ENCODE results near the gene DNAJB1.
"Not testable (repeated sequence)": the region's sequence is repeated elsewhere in the genome, so short reads cannot be mapped to it uniquely, and the experiment has no call there.

The DNAJB1 gene

GRCh38 chr19:14553042-14553938 lies 35.1 kb upstream of the DNAJB1 start:
- no peak for DNase-seq (ENCODE audit: low read depth)

DNA sequence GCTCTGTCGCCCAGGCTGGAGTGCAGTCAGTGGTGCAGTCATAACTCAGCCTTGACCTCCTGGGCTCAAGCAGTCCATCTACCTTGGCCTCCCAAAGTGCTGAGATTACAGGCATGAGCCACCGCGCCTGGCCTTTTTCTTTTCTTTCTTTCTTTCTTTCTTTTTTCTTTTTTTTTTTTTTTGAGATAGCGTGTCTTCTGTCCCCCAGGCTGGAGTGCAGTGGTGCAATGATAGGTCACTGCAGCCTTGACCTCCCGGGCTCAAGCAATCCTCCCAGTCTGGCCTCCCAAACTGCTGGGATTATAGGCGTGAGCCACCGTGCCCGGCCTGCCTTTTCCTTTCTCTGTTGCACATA lies 33.8 kb upstream of the DNAJB1 start:
- not testable (repeated sequence) for DNase-seq (ENCODE audit: low read depth)

DNA sequence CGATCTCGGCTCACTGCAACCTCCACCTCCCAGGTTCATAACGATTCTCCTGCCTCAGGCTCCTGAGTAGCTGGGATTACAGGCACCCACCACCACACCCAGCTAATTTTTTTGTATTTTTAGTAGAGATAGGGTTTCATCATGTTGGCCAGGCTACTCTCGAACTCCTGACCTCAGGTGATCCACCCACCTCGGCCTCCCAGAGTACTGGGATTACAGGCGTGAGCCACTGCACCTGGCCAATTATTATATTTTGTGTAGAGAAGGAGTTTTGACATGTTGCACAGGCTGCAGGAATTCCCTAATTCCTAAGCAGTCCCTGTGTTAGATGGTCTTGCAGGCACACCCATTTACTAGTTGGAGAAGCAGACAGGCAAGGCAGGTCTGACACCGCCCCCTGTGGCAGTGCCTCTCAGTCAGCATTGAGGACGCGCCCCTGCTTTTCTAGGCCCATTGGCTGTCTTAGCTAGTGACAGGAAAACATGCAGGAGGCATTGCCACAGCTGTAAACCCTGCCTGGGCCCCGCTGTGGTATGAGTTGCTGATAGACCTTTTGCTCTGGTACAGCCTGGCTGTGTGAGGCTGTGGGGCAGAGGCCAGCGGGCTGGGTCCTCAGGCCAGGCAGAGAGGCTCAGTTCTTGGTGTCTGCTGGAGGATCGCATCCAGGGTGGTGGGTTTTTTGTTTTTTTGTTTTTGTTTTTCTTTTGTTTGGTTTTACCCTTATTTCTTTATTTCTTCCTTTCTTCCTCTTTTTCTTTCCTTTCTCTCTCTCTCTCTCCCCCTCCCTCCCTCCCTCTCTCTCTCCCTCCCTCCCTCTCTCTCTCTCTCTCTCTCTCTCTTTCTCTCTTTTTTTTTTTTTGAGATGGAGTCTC lies 33.2 kb upstream of the DNAJB1 start:
- DNase-seq (ENCODE audit: low read depth), result peak; percentile 44

DNA sequence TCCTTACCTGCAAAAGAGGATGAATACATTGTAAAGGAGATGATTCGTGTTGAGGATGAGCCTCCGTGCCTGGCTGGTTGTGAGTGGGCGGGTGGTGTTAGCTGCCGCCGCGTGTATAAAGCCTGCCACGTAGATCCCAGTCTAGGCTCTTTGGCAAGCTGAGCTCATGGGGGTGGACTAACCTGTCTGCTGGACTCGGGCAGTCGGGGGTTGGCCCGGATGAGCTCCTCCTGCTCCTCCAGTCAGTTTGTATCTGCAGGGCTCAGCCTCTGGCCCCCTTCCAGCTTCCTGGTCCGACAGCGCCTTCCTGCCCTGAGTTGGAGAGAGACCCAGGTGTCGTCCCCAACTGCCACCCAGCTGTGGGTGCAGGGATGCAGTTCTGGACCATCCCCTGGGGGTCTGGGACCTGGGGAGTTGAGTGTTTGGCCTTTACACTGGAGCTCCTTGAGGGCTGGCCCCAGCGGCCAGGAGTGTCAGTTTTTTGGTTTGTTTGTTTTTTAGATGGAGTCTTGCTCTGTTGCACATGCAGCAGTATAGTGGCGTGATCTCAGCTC lies 32.1 kb upstream of the DNAJB1 start:
- DNase-seq (ENCODE audit: low read depth), result no peak

DNA sequence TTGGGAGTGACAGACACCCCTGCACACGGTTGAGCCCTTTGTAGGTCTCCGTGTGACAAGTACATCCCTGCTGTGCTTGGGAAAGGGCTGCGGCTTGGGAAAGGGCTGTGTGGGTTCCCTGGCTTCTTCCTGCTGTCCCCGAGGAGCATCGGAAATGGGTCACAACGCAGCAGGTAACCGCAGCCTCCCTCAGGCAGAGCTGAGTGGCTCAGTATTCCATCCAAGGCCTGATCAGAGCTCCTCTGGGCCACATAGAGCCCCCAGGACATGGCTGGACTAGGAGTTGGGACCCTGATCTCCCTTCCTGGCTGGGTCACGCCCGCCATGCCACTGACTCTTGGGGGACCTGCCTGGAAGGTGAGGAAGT lies 27.5 kb upstream of the DNAJB1 start:
- DNase-seq (ENCODE audit: low read depth), result no peak

DNA sequence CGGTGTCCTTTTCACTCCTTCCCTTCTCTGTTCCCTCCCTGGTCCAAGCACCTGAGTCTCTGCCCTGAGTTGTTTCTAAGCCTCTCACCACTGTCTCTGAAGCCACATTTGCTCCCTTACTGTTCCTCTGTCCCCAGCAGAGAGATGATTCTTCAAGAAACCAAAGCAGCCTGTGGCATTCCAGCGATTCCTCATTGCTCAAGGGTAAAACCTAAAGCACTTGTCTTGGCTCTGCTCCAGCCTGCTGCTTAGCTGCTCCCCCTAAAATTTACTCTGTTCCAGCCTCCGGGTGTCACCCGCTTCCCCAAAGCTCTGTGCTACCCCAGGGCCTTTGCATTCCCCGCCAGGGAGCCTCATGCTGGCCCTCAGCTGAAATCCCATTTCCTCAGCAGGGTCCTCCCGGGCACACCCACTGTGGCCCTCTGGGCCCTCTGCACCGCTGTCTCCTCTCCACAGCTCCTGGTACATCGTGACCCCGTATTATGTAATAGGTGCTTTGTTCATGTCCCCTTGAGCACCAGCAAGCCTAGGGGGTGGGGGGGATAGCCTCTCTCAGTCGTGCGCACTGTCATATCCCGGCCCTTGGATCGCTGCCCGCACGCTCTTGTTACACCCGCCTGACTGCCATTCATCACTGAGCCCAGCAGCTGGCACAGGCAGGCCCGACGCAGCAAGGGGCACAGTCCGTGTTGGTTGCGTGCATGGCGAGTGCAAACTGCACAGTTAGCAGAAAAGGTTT lies 26.9 kb upstream of the DNAJB1 start:
- no peak for DNase-seq (ENCODE audit: low read depth)

- no peak for DNase-seq (ENCODE audit: low read depth)
These were observed 25.9 kb upstream of the DNAJB1 start for GRCh38 chr19:14544047-14544446.

DNA sequence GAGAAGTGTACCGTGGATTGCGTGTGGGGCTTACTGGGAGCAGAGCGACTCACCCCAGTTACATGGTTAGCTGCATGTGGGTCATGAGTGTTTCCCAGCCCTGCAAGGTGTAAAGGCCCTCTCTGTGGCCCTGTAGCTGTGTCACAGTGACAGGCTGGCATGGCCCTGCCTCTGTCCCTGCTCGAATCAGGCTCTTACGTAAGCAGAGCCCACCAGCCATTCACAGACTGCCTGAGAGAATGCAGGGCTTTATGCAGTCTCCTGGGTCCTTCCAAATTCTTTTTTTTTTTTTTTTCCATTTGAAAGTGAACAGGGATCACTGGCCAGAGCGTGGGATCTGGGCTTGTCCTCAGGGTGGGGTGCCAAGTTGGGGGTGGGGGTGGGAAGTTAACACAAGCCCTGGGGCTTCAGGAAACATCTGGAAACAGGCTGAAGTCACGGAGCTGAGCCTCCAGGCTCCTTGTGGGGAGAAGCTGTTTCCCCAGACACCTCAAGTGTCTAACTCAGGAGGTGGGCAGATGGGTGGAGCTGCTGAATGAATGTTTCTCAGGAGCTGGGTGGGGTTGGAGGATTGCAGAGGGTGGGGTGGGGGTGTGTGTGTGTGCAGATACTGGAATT lies 24.6 kb upstream of the DNAJB1 start:
- no peak for DNase-seq (ENCODE audit: low read depth)

- not testable (repeated sequence) for DNase-seq (ENCODE audit: low read depth)
These were observed 23.8 kb upstream of the DNAJB1 start for GRCh38 chr19:14541979-14542378.

DNA sequence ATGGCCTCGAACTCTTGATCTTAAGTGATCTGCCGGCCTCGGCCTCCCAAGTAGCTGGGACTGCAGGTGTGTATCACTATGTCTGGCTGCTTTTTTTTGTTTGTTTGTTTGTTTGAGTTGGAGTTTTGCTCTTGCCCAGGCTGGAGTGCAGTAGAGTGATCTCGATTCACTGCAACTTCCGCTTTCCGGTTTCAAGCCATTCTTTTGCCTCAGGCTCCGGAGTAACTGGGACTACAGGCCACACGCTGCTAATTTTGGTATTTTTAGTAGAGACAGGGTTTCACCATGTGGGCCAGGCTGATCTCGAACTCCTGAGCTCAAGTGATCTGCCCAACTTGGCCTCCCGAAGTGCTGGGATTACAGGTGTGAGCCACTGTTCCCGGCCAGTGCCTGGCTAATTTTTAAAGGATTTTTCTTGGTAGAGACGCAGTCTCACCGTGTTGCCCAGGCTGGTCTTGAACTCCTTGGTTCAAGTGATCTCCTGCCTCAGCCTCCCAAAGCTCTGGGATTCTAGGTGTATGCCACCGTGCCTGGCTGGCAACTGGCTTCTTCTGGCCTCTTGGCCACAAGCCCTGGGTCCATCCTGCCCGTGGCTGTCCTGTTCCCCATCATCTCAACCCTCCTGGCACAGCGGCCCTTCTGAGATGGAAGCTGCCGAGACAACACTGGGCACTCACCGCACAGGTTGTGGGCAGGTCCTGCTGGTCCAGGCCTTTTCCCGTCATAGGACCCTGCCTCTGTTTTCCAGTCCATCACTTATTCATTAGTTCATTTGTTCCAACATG lies 22.7 kb upstream of the DNAJB1 start:
- no peak for DNase-seq (ENCODE audit: low read depth)

- no peak for DNase-seq (ENCODE audit: low read depth)
These were observed 18.9 kb upstream of the DNAJB1 start for GRCh38 chr19:14536926-14537692.

- no peak for DNase-seq (ENCODE audit: low read depth)
These were observed 15.3 kb upstream of the DNAJB1 start for GRCh38 chr19:14533450-14533849.

DNA sequence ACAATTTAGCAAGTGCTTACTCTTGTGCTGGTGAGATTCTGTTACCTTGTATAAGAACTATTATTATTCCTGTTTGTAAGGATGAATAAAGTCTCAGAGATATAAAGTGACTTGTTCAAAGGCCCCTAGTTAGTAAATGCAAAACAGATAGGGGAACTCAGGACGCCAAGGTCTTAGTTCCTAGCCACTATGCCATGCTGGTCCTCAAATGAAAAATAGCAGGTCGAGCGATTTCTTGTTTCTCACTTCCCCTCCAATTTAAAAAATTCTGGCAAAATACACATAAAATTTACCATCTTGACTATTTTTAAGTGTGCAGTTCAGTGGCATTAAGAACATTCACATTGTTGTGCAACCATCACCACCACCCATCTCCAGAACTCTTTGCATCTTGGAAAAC lies 12.3 kb upstream of the DNAJB1 start:
- DNase-seq (ENCODE audit: low read depth), result no peak

- DNase-seq (ENCODE audit: low read depth), result no peak
These were observed 11.8 kb upstream of the DNAJB1 start for GRCh38 chr19:14530005-14530348.

- DNase-seq (ENCODE audit: low read depth), result peak; percentile 100
These were observed 11.2 kb upstream of the DNAJB1 start, which contains the start of gene TECR for GRCh38 chr19:14529254-14530004. Gene TECR (plus strand): TSS chr19:14529594. CDS start chr19:14529697, 103 bp downstream.

DNA sequence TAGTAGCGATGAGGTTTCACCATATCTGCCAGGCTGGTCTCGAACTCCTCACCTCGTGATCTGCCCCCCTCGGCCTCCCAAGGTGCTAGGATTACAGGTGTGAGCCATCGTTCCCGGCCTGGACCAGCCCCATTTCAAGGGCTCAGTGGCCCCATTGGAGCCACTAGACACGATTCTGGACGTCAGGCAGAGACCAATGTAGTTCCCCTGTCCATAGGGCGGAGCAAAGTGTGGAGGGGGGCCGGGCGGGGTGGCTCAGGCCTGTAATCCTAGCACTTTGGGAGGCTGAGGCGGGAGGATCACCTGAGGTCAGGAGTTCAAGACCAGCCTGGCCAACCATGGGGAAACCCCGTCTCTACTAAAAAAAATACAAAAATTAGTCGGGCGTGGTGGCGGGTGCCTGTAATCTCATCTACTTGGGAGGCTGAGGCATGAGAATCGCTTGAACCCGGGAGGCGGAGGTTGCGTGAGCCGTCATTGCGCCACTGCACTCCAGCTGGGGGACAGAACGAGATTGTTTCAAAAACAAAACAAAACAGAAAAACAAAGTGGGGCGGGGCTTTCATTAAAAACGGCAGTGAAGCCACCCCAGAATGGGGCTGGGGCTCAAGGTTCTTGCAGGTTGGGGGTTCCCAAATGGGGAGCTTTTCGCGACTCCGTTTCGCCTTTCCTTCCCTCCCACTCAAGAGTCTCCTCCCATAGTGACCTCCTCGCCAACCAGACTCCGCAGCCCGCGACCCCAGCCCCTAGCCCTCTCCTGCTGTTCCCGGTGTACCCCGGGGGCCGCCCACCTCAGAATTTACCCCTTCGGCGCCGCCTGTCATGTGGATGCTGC lies 10.4 kb upstream of the DNAJB1 start:
- DNase-seq (ENCODE audit: low read depth), result no peak

- DNase-seq (ENCODE audit: low read depth), result no peak
These were observed 8.2 kb upstream of the DNAJB1 start for GRCh38 chr19:14526423-14526822.

GRCh38 chr19:14525729-14526128 lies 7.5 kb upstream of the DNAJB1 start:
- no peak for DNase-seq (ENCODE audit: low read depth)

Measured in activated T-helper 9 cell treated with anti-CD3 and anti-CD28 coated beads, Interleukin-2, amount 50 U/mL, for 16 hours (primary cell).